22Rv1 (cell line): ENCODE measurements around the gene TSPAN9.

Experiments
- H3K27ac ChIP-seq: fragments of 450-650 bp; 2 replicates; pipeline ENCODE4 v1.5.1; 2017
- CTCF ChIP-seq: fragments of 450-650 bp; IDR thresholded peaks from 2 replicates; pipeline ENCODE4 v1.5.1; 2017; ENCODE audit warnings: mild to moderate bottlenecking
- ZFX ChIP-seq: fragments of 450-650 bp; IDR thresholded peaks from 2 replicates; pipeline ENCODE4 v1.6.1; 2017; ENCODE audit warnings: antibody characterized with exemption, borderline replicate concordance

Gene TSPAN9

GRCh38 chr12:3277306-3277943 is 200.2 kb downstream of the TSPAN9 start:
- no peak for TF ChIP-seq ZFX
- no peak for TF ChIP-seq CTCF
- no peak overlapping the region for H3K27ac ChIP-seq

GRCh38 chr12:3278681-3279414 is 201.7 kb downstream of the TSPAN9 start:
- TF ChIP-seq CTCF (no peak), ZFX (no peak)
- H3K27ac ChIP-seq = no peak overlapping the region

GRCh38 chr12:3279415-3279780 is 202.2 kb downstream of the TSPAN9 start:
- H3K27ac ChIP-seq = no peak overlapping the region
- TF ChIP-seq CTCF (no peak), ZFX (no peak)

- TF ChIP-seq ZFX (no peak), CTCF (no peak)
Measured at GRCh38 chr12:3279832-3280231, 202.7 kb downstream of the TSPAN9 start.

GRCh38 chr12:3280967-3281366 is 203.8 kb downstream of the TSPAN9 start:
- H3K27ac ChIP-seq = no peak overlapping the region
- TF ChIP-seq ZFX = no peak
- TF ChIP-seq CTCF = no peak

More at GRCh38 chr12:3279832-3280231, 202.7 kb downstream of the TSPAN9 start:
- H3K27ac ChIP-seq = no peak overlapping the region

- no peak for TF ChIP-seq ZFX
- no peak for TF ChIP-seq CTCF
- H3K27ac ChIP-seq = no peak overlapping the region
Measured at GRCh38 chr12:3281588-3282383, 204.6 kb downstream of the TSPAN9 start.

- TF ChIP-seq CTCF (no peak), ZFX (no peak)
- no peak overlapping the region for H3K27ac ChIP-seq
Measured at GRCh38 chr12:3282384-3282670, 205.1 kb downstream of the TSPAN9 start.
